ACC112 (cell line): ENCODE results near the gene GRID1.

Experiments used
- H2AFZ ChIP-seq: fragments of 200-600 bp; sonication (generic); one replicate; pipeline ENCODE4 v1.6.0; 2017; ENCODE audit warnings: antibody characterized with exemption, low read length; ENCODE audit not compliant: unreplicated experiment
- H3K27ac ChIP-seq: fragments of 200-600 bp; sonication (generic); 2 replicates; pipeline ENCODE4 v1.5.1; 2014; ENCODE audit warnings: low read depth, mild to moderate bottlenecking, antibody characterized with exemption, low read length, moderate library complexity
- H3K27me3 ChIP-seq: fragments of 200-600 bp; sonication (generic); 2 replicates; pipeline ENCODE4 v1.6.1; 2014; ENCODE audit warnings: mild to moderate bottlenecking, antibody characterized with exemption, low read length, moderate library complexity, mixed read lengths; ENCODE audit not compliant: insufficient read depth
- H3K36me3 ChIP-seq: fragments of 200-600 bp; sonication (generic); 2 replicates; pipeline ENCODE4 v1.6.1; 2016; ENCODE audit warnings: mild to moderate bottlenecking, antibody characterized with exemption, low read length, moderate library complexity, mixed read lengths; ENCODE audit not compliant: insufficient read depth
- H3K4me1 ChIP-seq: fragments of 200-600 bp; sonication (generic); one replicate; pipeline ENCODE4 v1.6.1; 2016; ENCODE audit warnings: low read length, mixed read lengths; ENCODE audit not compliant: insufficient read depth, unreplicated experiment, control insufficient read depth
- H3K4me3 ChIP-seq: fragments of 200-600 bp; sonication (generic); 2 replicates; pipeline ENCODE4 v1.5.1; 2014; ENCODE audit warnings: mild to moderate bottlenecking, low read depth, low read length
- H3K79me2 ChIP-seq: fragments of 200-600 bp; sonication (generic); one replicate; pipeline ENCODE4 v1.6.0; 2016; ENCODE audit warnings: low read length; ENCODE audit not compliant: control insufficient read depth, unreplicated experiment, insufficient read depth

The GRID1 gene

DNA sequence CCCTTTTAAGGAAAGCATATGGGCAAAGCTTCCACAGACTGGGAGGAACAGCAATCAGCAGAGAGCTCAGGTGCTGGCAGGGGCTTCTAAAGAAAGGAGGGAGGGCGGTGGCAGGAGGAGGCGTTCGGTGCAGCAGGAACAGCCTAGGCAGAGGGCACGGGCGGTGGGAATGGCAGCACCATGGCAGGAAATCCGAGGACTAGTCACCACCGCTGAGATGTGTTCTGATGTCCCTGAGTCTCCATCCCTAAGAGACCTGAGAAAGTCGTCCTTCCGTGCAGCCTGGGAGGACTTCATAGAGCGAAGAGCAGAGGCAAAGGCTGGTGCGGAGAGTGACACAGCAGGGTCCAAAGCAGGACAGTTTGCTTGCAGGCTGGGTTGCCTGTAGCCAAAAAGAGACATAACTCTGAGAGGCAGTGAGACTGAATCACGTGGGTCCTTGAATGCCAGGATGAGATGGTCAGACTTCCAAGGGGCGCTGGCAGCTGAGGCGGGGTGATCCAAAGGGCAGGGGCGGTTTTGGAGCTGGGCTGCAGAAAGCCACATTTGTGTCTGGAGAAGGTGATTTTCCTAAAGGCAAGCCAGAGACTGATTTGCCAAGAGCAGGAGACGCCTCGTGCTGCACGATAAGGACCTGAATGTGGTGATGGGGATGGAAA is 35.8 kb upstream of the GRID1 start:
- no peaks in the 10 kb centered on the region for H3K27me3 ChIP-seq
- H3K4me1 ChIP-seq, result peaks cover 18% of the 10 kb centered on the region
- no peaks in the 10 kb centered on the region for H3K79me2 ChIP-seq
- H3K27ac ChIP-seq, result no peak overlapping the region
- H3K36me3 ChIP-seq, result no peaks in the 10 kb centered on the region
- no peak overlapping the region for H2AFZ ChIP-seq
- peak overlapping the region; percentile 21; the same call in 1 of the 2 replicates for H3K4me3 ChIP-seq

GRCh38 chr10:86401588-86402282 is 35.1 kb upstream of the GRID1 start:
- peaks cover 18% of the 10 kb centered on the region for H3K4me1 ChIP-seq
- no peak overlapping the region for H3K27ac ChIP-seq
- H3K4me3 ChIP-seq, result peak overlapping the region; percentile 91
- H3K27me3 ChIP-seq, result no peaks in the 10 kb centered on the region
- no peaks in the 10 kb centered on the region for H3K36me3 ChIP-seq
- no peaks in the 10 kb centered on the region for H3K79me2 ChIP-seq
- H2AFZ ChIP-seq, result peak overlapping the region; percentile 91

DNA sequence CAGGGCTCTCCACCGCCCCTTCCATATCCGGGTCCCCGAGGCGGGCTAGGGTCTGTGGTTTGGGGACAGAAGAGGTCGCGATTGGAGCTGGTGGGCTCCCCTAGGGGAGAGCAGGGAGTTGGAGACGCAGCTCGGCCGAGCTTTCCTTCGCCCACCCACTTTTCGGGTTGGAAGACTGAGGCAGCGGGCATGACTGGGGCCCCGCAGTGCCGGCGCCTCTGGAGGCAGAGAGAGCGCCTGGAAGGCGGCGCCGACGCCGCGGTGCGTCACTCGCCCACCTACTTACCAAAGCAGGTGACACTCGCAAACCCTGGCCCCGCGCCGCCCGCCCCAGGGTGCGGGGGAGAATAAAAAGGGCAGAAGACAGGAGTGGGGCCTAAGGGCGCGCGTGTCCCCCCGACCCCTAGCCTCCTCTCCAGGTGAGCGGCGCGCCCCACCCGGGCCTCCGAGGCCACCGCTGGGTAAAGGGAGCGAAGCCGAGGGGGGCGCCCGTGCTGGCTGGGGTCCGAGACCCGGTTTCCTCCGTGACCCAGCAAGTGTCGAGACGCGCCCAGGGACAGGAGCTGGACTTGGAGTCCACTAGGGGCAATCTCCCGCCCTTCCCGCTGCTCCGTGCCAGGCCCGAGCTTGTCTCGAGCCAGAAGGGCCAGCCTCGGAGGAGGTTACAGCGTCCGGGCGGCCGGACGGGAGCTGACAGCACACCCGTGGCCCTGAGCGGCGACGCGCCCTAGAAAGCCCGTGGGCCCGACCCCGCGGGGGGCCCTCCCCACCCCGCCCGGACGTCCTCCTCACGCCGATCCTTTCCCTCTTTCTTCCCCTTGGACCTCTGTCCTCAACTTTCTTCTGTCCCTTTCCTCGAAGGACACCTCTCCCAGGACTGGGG is 34.4 kb upstream of the GRID1 start:
- Histone ChIP-seq H3K36me3 (no peaks in the 10 kb centered on the region), H2AFZ (peak overlapping the region; percentile 91), H3K27ac (no peak overlapping the region), H3K4me3 (peak overlapping the region; percentile 91), H3K79me2 (no peaks in the 10 kb centered on the region), H3K27me3 (no peaks in the 10 kb centered on the region), H3K4me1 (peaks cover 18% of the 10 kb centered on the region)

- 0 out of 2 replicates have a peak overlapping the region, but pooled peaks have one; percentile 17 for H3K27ac ChIP-seq
- H3K79me2 ChIP-seq, result no peaks in the 10 kb centered on the region
- H3K27me3 ChIP-seq, result no peaks in the 10 kb centered on the region
- no peaks in the 10 kb centered on the region for H3K36me3 ChIP-seq
- peaks cover 18% of the 10 kb centered on the region for H3K4me1 ChIP-seq
- H3K4me3 ChIP-seq, result peak overlapping the region; percentile 91
- H2AFZ ChIP-seq, result peak overlapping the region; percentile 91
Measured at GRCh38 chr10:86399879-86400704, 33.5 kb upstream of the GRID1 start.

GRCh38 chr10:86399514-86399878 is 32.9 kb upstream of the GRID1 start:
- peaks cover 18% of the 10 kb centered on the region for H3K4me1 ChIP-seq
- H3K27ac ChIP-seq, result no peak overlapping the region
- H3K79me2 ChIP-seq, result no peaks in the 10 kb centered on the region
- H3K27me3 ChIP-seq, result no peaks in the 10 kb centered on the region
- peak overlapping the region; percentile 51 for H2AFZ ChIP-seq
- peak overlapping the region; percentile 91 for H3K4me3 ChIP-seq
- no peaks in the 10 kb centered on the region for H3K36me3 ChIP-seq

DNA sequence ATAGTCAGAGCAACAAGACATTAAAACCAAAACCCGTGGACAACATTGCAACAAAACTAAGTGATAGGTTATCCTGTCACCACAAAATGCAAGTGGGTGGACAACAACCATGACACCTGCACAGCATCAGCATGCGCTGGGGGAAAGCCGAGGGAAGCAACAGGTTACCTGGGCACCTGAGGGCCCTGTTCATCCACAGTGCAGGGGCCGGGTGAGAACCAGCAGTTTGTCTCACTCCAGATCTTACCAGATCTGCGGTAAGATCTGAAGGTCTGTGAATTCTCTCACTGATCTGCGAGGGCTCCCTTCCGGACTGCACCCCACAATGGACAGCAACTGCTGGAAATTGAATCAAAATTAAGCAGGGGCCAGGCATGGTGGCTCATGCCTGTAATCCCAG is 30.5 kb upstream of the GRID1 start:
- Histone ChIP-seq H3K4me3 (no peak overlapping the region), H3K4me1 (peaks cover 10% of the 10 kb centered on the region), H3K36me3 (no peaks in the 10 kb centered on the region), H3K27me3 (no peaks in the 10 kb centered on the region), H2AFZ (no peak overlapping the region), H3K79me2 (no peaks in the 10 kb centered on the region), H3K27ac (no peak overlapping the region)

DNA sequence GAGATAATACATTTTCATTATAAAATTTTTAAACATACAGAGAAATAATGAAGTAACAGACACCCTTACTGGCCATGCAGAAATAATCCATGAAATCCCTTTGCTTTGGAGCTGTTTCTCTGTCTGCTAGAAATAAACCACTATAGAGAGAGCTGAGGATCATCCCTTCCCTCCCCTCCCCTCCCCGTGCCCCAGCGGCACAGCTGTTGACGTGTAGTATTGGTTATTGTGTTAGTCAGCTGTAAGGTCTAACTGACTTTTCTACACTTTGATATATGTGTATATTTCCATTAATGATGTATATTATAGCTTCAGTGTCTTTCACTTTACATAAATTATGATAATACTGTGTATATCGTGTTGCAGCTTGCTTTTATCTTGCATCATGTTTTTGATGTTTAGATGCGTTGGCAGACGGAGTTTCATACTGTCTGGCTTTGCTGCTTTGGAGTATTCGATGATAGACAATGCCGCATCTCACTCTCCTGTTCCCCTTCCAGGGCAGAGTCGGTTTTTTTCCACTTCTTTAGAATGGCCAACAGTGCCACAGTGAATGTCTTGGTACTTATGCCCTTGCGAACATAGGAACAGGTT is 27.4 kb upstream of the GRID1 start:
- no peak overlapping the region for H3K4me3 ChIP-seq

GRCh38 chr10:86393362-86393761 is 26.8 kb upstream of the GRID1 start:
- no peaks in the 10 kb centered on the region for H3K36me3 ChIP-seq
- H3K79me2 ChIP-seq, result no peaks in the 10 kb centered on the region
- no peak overlapping the region for H2AFZ ChIP-seq
- no peak overlapping the region for H3K27ac ChIP-seq
- H3K27me3 ChIP-seq, result peaks cover 20% of the 10 kb centered on the region
- no peak overlapping the region for H3K4me3 ChIP-seq
- no peaks in the 10 kb centered on the region for H3K4me1 ChIP-seq

More for the DNA sequence above, 27.4 kb upstream of the GRID1 start:
- Histone ChIP-seq H3K27ac (no peak overlapping the region), H3K27me3 (peaks cover 19% of the 10 kb centered on the region), H3K79me2 (no peaks in the 10 kb centered on the region), H2AFZ (no peak overlapping the region), H3K4me1 (no peaks in the 10 kb centered on the region), H3K36me3 (no peaks in the 10 kb centered on the region)

- H3K36me3 ChIP-seq, result no peaks in the 10 kb centered on the region
- H3K79me2 ChIP-seq, result no peaks in the 10 kb centered on the region
- H3K4me3 ChIP-seq, result no peak overlapping the region
- no peaks in the 10 kb centered on the region for H3K4me1 ChIP-seq
- no peak overlapping the region for H3K27ac ChIP-seq
- H3K27me3 ChIP-seq, result peaks cover 27% of the 10 kb centered on the region
- no peak overlapping the region for H2AFZ ChIP-seq
Measured at GRCh38 chr10:86392723-86393094, 26.1 kb upstream of the GRID1 start.
